PC-9 (cell line): ENCODE data around the gene FAM184A. TPM values are rescaled to one million over a fixed set of nuclear protein-coding genes. Genes with fewer than 3 reads are reported as not detected.

Experiments
- BruUV-seq: library from RNA; stranded (reverse); fragments of 400-500 nt; replicated peaks from 2 replicates; lab custom pipeline; 2021; lab: Mats Ljungman, UMichigan
- CTCF ChIA-PET: fragments of 300-600 bp; sonication (Branson Sonifier 250); formaldehyde crosslinking; loops from one replicate; lab custom pipeline; 2022; ENCODE audit warnings: antibody characterized with exemption; lab: Charles Lee
- POLR2A ChIA-PET: fragments of 300-600 bp; sonication (Branson Sonifier 250); formaldehyde crosslinking; loops from one replicate; lab custom pipeline; 2022; ENCODE audit warnings: antibody characterized with exemption; ENCODE audit not compliant: unreplicated experiment; lab: Charles Lee
- DNase-seq, 2 experiments: peaks; one replicate each; pipeline versions ENCODE4 v3.0.0 to v3.0.0-alpha.2; 2015 to 2022; ENCODE audit warnings: mixed read lengths in 1 of 2
- H2AFZ ChIP-seq: fragments of 200-600 bp; sonication (generic); 2 replicates; pipeline ENCODE4 v1.8.1; 2017; ENCODE audit warnings: antibody characterized with exemption
- H3F3A ChIP-seq: fragments of 200-600 bp; sonication (generic); 2 replicates; pipeline ENCODE4 v1.8.1; 2017; ENCODE audit warnings: antibody characterized with exemption, mild to moderate bottlenecking, low read depth; ENCODE audit not compliant: insufficient read depth
- H3K27ac ChIP-seq: fragments of 200-600 bp; sonication (generic); 2 replicates; pipeline ENCODE4 v1.6.1; 2016; ENCODE audit warnings: mixed run types
- H3K27me3 ChIP-seq: fragments of 200-600 bp; sonication (generic); 2 replicates; pipeline ENCODE4 v1.6.1; 2016; ENCODE audit warnings: low read depth, mixed run types; ENCODE audit not compliant: insufficient read depth
- H3K36me3 ChIP-seq: fragments of 200-600 bp; sonication (generic); 2 replicates; pipeline ENCODE4 v1.6.1; 2016; ENCODE audit warnings: low read depth, mixed run types
- H3K4me1 ChIP-seq: fragments of 200-600 bp; sonication (generic); replicated peaks from 2 replicates; pipeline ENCODE4 v1.6.1; 2016; ENCODE audit warnings: mixed run types; ENCODE audit not compliant: insufficient read depth
- H3K4me2 ChIP-seq: fragments of 200-600 bp; sonication (generic); 2 replicates; pipeline ENCODE4 v1.6.1; 2017; ENCODE audit warnings: mixed run types
- H3K4me3 ChIP-seq: fragments of 200-600 bp; sonication (generic); 2 replicates; pipeline ENCODE4 v1.6.1; 2016; ENCODE audit warnings: mixed run types
- H3K79me2 ChIP-seq: fragments of 200-600 bp; sonication (generic); 2 replicates; pipeline ENCODE4 v1.6.1; 2017; ENCODE audit warnings: low read depth, mixed run types
- H3K9me2 ChIP-seq: fragments of 200-600 bp; sonication (generic); 2 replicates; pipeline ENCODE4 v1.8.1; 2017; ENCODE audit warnings: mild to moderate bottlenecking; ENCODE audit not compliant: insufficient read depth
- H3K9me3 ChIP-seq: fragments of 200-600 bp; sonication (generic); 2 replicates; pipeline ENCODE4 v1.8.1; 2016; ENCODE audit warnings: low read depth; ENCODE audit not compliant: insufficient read depth
- H4K20me1 ChIP-seq: fragments of 200-600 bp; sonication (generic); 2 replicates; pipeline ENCODE4 v1.8.1; 2017; ENCODE audit not compliant: insufficient read depth
- CTCF ChIP-seq: fragments of 200-600 bp; sonication (generic); conservative IDR thresholded peaks from 2 replicates; pipeline ENCODE4 v1.6.1; 2017; ENCODE audit warnings: mixed run types, antibody characterized with exemption, mild to moderate bottlenecking, moderate library complexity
- EZH2 ChIP-seq: fragments of 200-600 bp; sonication (generic); IDR thresholded peaks from 2 replicates; pipeline ENCODE4 v1.8.0; 2017; ENCODE audit warnings: antibody characterized with exemption, low read depth
- intact Hi-C: fragments of 100-400 bp; cut with micrococcal nuclease; formaldehyde crosslinking; loops from one replicate; pipeline ENCODE4 v1.10.0; 2022; ENCODE audit not compliant: unreplicated experiment
- total RNA-seq: library from RNA; stranded (reverse); gene quantifications from 2 replicates; pipeline ENCODE4 v1.2.3, GENCODE V29; 2021

Gene FAM184A
- total RNA-seq, 1 experiment from 2014 or later: 0.85 TPM

- intact Hi-C loops: no loop called here
These were observed 85.1 kb downstream of the FAM184A start for GRCh38 chr6:118993358-118993757.

GRCh38 chr6:118992186-118992795 lies 86.2 kb downstream of the FAM184A start:
- no peaks in the 10 kb centered on the region for H4K20me1 ChIP-seq
- H3F3A ChIP-seq: no peaks in the 10 kb centered on the region
- DNase-seq: no peak
- intact Hi-C loops: no loop called here
- H2AFZ ChIP-seq: 0 out of 2 replicates have a peak overlapping the region, but pooled peaks have one; percentile 1
- H3K9me3 ChIP-seq: no peaks in the 10 kb centered on the region
- H3K27ac ChIP-seq: no peak overlapping the region
- H3K4me1 ChIP-seq: no peaks in the 10 kb centered on the region
- CTCF ChIA-PET: no interaction called here
- no peak overlapping the region for H3K4me3 ChIP-seq
- no peaks in the 10 kb centered on the region for H3K9me2 ChIP-seq
- H3K4me2 ChIP-seq: no peak overlapping the region
- TF ChIP-seq EZH2 (no peak), CTCF (no peak)
- no peaks in the 10 kb centered on the region for H3K36me3 ChIP-seq
- BruUV-seq: no TSS peak
- POLR2A ChIA-PET: no interaction called here
- no peaks in the 10 kb centered on the region for H3K79me2 ChIP-seq
- no peaks in the 10 kb centered on the region for H3K27me3 ChIP-seq

More at GRCh38 chr6:118993358-118993757, 85.1 kb downstream of the FAM184A start:
- no peak for TF ChIP-seq CTCF
- TF ChIP-seq EZH2: no peak
- no peaks in the 10 kb centered on the region for H3K9me2 ChIP-seq
- H3K9me3 ChIP-seq: no peaks in the 10 kb centered on the region
- BruUV-seq: no TSS peak
- H4K20me1 ChIP-seq: no peaks in the 10 kb centered on the region
- DNase-seq: no peak
- no peak overlapping the region for H2AFZ ChIP-seq
- no peaks in the 10 kb centered on the region for H3F3A ChIP-seq
- H3K4me3 ChIP-seq: no peak overlapping the region
- ChIA-PET CTCF (no interaction called here), POLR2A (no interaction called here)
- no peaks in the 10 kb centered on the region for H3K36me3 ChIP-seq
- H3K4me2 ChIP-seq: no peak overlapping the region
- H3K27ac ChIP-seq: no peak overlapping the region
- H3K4me1 ChIP-seq: no peaks in the 10 kb centered on the region
- H3K27me3 ChIP-seq: no peaks in the 10 kb centered on the region
- H3K79me2 ChIP-seq: no peaks in the 10 kb centered on the region

GRCh38 chr6:118986312-118986711 lies 92.2 kb downstream of the FAM184A start:
- H3K4me1 ChIP-seq: no peaks in the 10 kb centered on the region
- no peak overlapping the region for H3K4me3 ChIP-seq
- POLR2A ChIA-PET: no interaction called here
- BruUV-seq: no TSS peak
- CTCF ChIA-PET: no interaction called here
- no peaks in the 10 kb centered on the region for H3K9me3 ChIP-seq
- no peak for DNase-seq
- intact Hi-C loops: no loop called here
- H3K36me3 ChIP-seq: no peaks in the 10 kb centered on the region
- no peaks in the 10 kb centered on the region for H3K79me2 ChIP-seq
- H3K27ac ChIP-seq: no peak overlapping the region
- H2AFZ ChIP-seq: no peak overlapping the region
- TF ChIP-seq CTCF (no peak), EZH2 (no peak)
- H3K4me2 ChIP-seq: no peak overlapping the region
- no peaks in the 10 kb centered on the region for H3K9me2 ChIP-seq
- no peaks in the 10 kb centered on the region for H3F3A ChIP-seq
- no peaks in the 10 kb centered on the region for H4K20me1 ChIP-seq
- H3K27me3 ChIP-seq: no peaks in the 10 kb centered on the region
